Adipocyte (in vitro differentiated cells): ENCODE measurements around the gene NSF.
"Not testable (repeated sequence)": the region's sequence is repeated elsewhere in the genome, so short reads cannot be mapped to it uniquely, and the experiment has no call there.

Experiments used
- DNase-seq: peaks from one replicate; pipeline ENCODE4 v3.0.0-alpha.2; 2015; ENCODE audit warnings: low read depth
- H3K27me3 ChIP-seq: replicated peaks from 2 replicates; pipeline ENCODE4 v1.7.0; 2013; ENCODE audit warnings: mild to moderate bottlenecking, low read length, moderate library complexity; ENCODE audit not compliant: control insufficient read depth, insufficient read depth
- H3K36me3 ChIP-seq: 2 replicates; pipeline ENCODE4 v1.7.0; 2013; ENCODE audit warnings: low read length, mild to moderate bottlenecking, moderate library complexity; ENCODE audit not compliant: control insufficient read depth, insufficient read depth, severe bottlenecking
- H3K4me1 ChIP-seq: 2 replicates; pipeline ENCODE4 v1.7.0; 2013; ENCODE audit warnings: mild to moderate bottlenecking, low read length, moderate library complexity; ENCODE audit not compliant: control insufficient read depth, insufficient read depth
- H3K4me3 ChIP-seq: 2 replicates; pipeline ENCODE4 v1.7.0; 2013; ENCODE audit warnings: mild to moderate bottlenecking, low read length, moderate library complexity
- H3K9ac ChIP-seq: 2 replicates; pipeline ENCODE4 v1.7.0; 2013; ENCODE audit warnings: mild to moderate bottlenecking, low read length, moderate library complexity
- H3K9me3 ChIP-seq: 2 replicates; pipeline ENCODE4 v1.7.0; 2013; ENCODE audit warnings: mild to moderate bottlenecking, low read length, moderate library complexity; ENCODE audit not compliant: control insufficient read depth

Gene NSF

GRCh38 chr17:46598344-46598931 lies 8.0 kb downstream of the NSF start:
- not testable (repeated sequence) for H3K9ac ChIP-seq, DNase-seq, H3K4me1 ChIP-seq, H3K4me3 ChIP-seq, H3K27me3 ChIP-seq, H3K36me3 ChIP-seq, H3K9me3 ChIP-seq

- not testable (repeated sequence) for H3K27me3 ChIP-seq, H3K9ac ChIP-seq, DNase-seq, H3K36me3 ChIP-seq, H3K4me1 ChIP-seq, H3K9me3 ChIP-seq, H3K4me3 ChIP-seq
These were observed 10.3 kb downstream of the NSF start for GRCh38 chr17:46600767-46601166.

- H3K9me3 ChIP-seq, H3K4me3 ChIP-seq, H3K4me1 ChIP-seq, H3K9ac ChIP-seq, H3K27me3 ChIP-seq, DNase-seq, H3K36me3 ChIP-seq: not testable (repeated sequence)
These were observed 12.7 kb downstream of the NSF start for GRCh38 chr17:46603125-46603524.

DNA sequence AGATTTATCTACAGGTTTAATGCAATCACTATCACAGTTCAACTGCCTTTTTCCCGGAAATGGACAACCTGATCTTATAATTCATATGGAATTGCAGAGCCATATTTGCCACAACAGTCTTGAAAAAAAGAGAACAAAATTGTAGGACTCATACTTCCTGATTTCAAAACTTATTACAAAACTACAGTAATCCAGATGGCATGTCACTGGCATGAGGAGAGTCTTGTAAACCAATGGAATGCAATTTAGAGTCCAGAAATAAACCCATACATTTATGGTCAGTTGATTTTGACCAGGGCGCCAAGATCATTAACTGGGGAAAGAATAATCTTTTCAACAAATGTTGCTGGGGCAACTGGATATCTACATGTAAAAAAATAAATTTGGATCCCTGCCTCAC lies 20.8 kb downstream of the NSF start:
- DNase-seq, H3K27me3 ChIP-seq, H3K9ac ChIP-seq, H3K36me3 ChIP-seq, H3K4me1 ChIP-seq, H3K9me3 ChIP-seq, H3K4me3 ChIP-seq: not testable (repeated sequence)

DNA sequence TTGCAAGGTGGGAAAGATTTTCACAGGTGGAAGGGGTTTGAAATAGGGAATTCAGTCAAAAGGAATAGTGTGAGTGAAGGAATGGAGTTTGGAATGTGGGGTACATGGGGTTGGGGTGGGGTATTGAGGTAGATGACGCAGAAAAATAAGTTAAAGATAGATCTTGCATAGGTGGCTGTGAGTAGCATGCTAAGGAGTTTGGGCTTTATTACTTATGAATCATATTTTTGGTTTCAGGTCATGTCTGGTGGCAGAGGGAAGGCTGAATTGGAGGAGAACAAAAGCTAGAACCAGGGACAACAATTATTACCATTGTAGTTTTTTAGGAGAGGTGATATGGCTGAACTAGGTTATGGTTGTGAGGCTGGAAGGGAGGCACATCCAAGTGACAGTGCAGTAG lies 23.4 kb downstream of the NSF start:
- not testable (repeated sequence) for H3K4me3 ChIP-seq, H3K9ac ChIP-seq, H3K9me3 ChIP-seq, DNase-seq, H3K36me3 ChIP-seq, H3K27me3 ChIP-seq, H3K4me1 ChIP-seq

- not testable (repeated sequence) for H3K4me1 ChIP-seq, H3K27me3 ChIP-seq, DNase-seq, H3K9me3 ChIP-seq, H3K9ac ChIP-seq, H3K4me3 ChIP-seq, H3K36me3 ChIP-seq
These were observed 26.7 kb downstream of the NSF start for GRCh38 chr17:46617121-46617520.

GRCh38 chr17:46618975-46619374 lies 28.5 kb downstream of the NSF start:
- H3K4me1 ChIP-seq, DNase-seq: not testable (repeated sequence)

GRCh38 chr17:46623790-46624189 lies 33.3 kb downstream of the NSF start:
- not testable (repeated sequence) for H3K4me3 ChIP-seq, H3K27me3 ChIP-seq, DNase-seq, H3K36me3 ChIP-seq, H3K9ac ChIP-seq, H3K9me3 ChIP-seq, H3K4me1 ChIP-seq

More at GRCh38 chr17:46618975-46619374, 28.5 kb downstream of the NSF start:
- H3K9ac ChIP-seq, H3K27me3 ChIP-seq, H3K36me3 ChIP-seq, H3K9me3 ChIP-seq, H3K4me3 ChIP-seq: not testable (repeated sequence)

- not testable (repeated sequence) for DNase-seq, H3K9me3 ChIP-seq, H3K36me3 ChIP-seq
These were observed 34.3 kb downstream of the NSF start for GRCh38 chr17:46624726-46625125.

DNA sequence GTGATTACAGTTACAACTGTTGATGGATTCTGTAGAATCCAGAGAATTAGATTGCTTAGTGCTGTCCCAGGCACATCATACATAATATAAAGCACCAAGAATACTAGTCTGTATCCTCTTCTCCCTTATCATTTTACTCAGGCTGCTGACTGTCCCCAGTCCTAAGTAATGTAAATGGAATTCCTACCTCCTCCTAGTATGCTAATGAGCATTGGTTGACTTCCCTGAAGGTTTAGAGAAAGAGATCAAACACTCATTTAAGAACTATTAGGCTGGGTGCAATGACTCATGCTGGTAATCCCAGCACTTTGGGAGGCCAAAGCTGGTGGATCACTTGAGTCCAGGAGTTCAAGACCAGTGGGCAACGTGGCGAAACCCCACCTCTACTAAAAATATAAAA lies 37.0 kb downstream of the NSF start:
- not testable (repeated sequence) for H3K9ac ChIP-seq, H3K4me3 ChIP-seq, H3K9me3 ChIP-seq, H3K36me3 ChIP-seq, H3K4me1 ChIP-seq, H3K27me3 ChIP-seq, DNase-seq

More at GRCh38 chr17:46624726-46625125, 34.3 kb downstream of the NSF start:
- not testable (repeated sequence) for H3K4me1 ChIP-seq, H3K27me3 ChIP-seq, H3K9ac ChIP-seq, H3K4me3 ChIP-seq

DNA sequence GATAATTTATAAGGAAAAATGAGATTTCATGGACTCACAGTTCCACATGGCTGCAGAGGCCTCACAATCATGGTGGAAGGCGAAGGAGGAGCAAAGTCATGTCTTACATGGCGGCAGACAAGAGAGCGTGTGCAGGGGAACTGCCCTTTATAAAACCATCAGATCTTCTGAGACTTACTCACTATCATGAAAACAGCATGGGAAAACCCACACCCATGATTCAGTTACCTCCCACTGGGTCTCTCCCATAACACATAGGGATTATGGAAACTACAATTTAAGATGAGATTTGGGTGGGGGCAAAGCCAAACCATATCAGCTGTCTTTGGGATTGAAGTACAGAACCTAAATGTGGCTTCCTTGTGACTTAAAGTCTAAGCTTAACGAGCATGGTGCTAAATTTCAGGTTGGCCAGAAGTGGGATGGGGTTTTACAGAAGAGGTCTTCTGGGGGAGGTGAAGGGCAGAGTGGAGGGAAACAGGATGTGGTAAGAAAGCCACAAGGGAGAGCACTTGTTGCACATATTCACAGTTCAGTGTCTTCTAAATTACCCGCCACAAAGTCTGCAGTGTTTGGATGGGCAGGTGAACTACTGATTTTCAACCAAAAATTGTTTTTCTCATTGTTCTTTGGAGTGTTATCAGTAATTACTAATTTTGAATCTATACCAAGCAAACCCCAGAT lies 38.4 kb downstream of the NSF start:
- H3K36me3 ChIP-seq, H3K9me3 ChIP-seq, DNase-seq, H3K4me3 ChIP-seq, H3K4me1 ChIP-seq, H3K9ac ChIP-seq, H3K27me3 ChIP-seq: not testable (repeated sequence)

- H3K4me3 ChIP-seq, DNase-seq, H3K9ac ChIP-seq, H3K27me3 ChIP-seq, H3K9me3 ChIP-seq, H3K36me3 ChIP-seq, H3K4me1 ChIP-seq: not testable (repeated sequence)
These were observed 41.7 kb downstream of the NSF start for GRCh38 chr17:46632146-46632545.
